ENCODE measurements around the gene PPP1R14D.
"Not testable (repeated sequence)": the region's sequence is repeated elsewhere in the genome, so short reads cannot be mapped to it uniquely, and the experiment has no call there.

PPP1R14D gene

GRCh38 chr15:40828447-40829036 lies at the start of gene PPP1R14D:
Gene PPP1R14D (minus strand): TSS chr15:40828708. CDS start chr15:40828641, 67 bp downstream.
- no peak for DNase-seq (ENCODE audit: low read depth in 2 of 2)

DNA sequence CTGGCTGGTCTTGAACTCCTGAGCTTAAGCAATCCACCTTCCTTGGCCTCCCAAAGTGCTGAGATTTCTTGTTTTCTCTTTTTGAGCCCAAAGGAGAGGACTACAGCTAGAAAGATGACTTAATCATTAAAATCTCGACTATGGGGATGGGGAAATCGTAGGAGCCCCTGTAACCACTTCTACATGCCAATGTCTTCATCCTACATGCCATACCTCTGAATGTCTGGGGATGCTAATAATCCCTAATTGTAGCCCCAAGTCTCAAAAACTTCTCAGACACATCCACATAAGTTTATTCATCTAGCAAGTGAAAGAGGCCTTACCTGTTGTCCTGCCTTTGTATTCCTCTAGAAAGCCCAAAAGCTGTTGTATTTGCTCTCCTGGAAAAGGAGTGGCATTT lies 49.2 kb upstream of the PPP1R14D start:
- DNase-seq (ENCODE audit: low read depth in 2 of 2) = no peak

DNA sequence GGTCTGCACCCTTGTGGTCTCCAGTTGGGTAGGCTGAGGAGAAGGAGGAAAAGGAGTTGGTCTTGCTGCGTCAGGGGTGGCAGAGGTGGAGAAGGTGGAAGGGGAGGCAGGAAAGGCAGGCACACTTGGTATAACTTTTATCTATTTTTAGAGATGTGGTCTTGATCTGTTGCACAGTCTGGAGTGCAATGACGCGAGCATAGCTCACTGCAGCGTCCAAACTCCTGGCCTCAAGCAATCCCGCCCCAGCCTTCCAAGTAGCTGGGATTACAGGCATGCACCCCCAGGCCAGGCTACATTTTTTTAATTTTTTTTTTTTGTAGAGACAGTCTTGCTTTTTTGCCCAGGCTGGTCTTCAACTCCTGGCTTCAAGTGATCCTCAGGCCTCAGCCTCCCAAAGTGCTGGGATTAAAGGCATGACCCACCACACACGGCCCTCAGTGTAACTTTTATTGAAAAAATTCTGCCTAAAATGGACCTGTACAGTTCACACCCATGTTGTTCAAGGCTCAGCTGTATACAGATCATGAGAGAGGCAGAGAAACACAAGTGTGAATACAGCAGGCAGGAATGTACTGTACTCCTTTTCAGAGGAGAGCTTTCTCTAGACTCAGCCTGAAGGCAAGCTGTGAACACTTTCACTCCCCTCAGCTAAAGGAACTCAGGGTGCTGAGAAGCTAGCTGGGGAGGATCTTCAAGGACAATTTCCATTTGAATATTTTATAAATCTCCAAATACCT lies 47.7 kb upstream of the PPP1R14D start:
- no peak for DNase-seq (ENCODE audit: low read depth in 2 of 2)

DNA sequence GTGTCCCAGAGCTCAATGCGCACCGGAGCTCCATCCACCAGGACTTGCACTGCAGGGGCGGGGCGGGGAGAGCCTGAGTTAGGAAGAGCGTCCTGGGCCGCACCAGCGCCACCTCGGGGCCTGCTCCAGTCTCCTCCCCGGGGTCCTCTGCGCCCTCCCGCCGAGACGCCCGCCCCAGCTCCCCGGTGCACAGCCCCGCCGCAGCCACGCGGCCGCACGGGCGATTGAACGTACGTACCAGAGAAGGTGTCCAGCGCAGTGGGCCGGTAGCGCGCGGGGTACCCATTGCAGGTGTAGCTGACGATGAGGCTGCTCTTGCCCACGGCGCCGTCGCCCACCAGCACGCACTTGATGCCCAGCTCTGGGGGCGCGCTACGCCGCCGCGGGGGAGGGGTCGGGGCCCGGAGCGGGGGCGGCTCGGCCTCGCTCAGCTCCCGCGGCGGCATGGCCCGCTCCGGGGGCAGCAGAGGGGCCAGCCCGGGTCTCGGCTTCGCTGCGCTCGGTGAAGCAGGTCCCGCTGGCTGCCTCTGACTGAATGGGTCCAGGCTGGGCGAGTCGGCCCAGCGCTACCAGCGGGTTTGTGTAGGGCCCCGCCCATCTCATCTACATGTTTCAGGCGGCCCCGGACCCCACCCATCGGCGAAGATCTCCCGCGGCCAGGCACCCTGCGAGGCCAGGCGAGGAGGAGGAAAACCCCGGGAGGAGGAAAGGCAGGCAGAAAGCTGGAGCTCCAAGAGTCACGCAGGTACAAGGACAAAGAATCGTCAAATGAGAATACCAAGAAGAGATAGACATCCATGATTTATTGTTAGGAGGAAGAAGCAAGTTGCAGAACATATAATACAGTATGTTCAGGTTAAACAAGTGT lies 45.4 kb upstream of the PPP1R14D start, which contains the start of gene RHOV:
Gene RHOV, minus strand, starts transcription at position 541 of the 868 bp plus-strand sequence. Its CDS starts 95 bp downstream, at position 446.
- peak; percentile 27 to 45 for DNase-seq (ENCODE audit: low read depth in 2 of 2)

- no peak for DNase-seq (ENCODE audit: low read depth in 2 of 2)
Measured at GRCh38 chr15:40872791-40873693, 44.5 kb upstream of the PPP1R14D start.

DNA sequence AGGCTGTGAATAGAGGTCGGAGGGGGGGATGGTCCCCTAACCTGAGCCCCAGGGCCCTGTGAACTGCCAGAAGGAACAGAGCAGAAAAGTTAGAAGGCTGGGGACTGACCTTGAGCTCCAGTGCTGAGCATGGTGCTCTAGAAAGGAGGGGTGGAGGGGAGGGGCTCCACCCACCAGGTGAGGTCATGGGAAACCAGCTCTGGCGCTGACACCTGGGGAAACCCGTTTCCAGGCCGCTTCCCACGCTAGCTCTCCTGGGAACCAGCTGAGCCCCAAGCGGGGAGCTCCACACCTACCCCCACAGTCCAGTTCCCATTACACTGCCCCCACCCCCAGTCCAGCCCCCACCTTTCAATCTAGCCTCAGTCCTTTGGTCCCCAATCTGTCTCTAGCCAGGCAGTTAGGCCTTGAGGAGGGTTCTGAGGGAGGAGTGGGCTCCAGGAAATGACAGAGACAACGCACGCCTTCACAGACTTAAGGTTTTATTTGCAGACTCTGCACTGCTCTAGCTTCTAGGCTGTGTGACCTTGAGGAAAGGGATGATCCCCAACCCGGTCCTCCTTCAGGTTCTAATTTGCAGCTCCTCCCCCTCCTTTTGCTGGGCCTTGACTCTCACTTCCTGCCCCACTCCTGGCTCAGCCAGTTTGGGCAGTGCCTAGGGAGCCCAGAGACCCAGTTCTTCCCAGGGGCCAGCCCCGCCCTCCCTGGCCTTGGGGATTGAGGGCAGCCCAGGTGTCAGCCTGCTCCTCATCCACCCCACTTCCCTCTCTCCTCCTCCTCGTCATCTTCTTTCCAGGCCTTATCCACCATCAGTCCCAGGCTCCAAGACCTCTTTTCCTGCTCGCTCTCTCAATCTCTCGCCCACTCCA lies 43.5 kb upstream of the PPP1R14D start:
- peak in 1 of 2 donors; percentile 43 for DNase-seq (ENCODE audit: low read depth in 2 of 2)

DNA sequence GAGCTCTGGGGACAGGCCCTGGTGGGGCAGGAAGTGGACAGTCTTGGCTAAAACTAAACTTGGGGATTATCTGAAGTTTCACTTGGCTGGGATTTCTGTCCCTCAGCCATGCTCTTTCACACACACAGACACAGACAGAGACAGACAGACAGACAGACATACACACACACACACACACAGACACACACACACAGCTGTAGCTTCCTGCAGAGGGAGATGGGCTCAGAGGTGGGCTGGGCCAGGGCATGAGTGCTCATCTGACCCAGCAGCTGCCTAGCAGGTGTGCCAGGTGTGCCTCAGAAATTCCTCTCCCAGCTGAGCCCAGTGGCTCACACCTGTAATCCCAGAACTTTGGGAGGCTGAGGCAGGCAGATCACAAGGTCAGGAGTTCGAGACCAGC lies 42.2 kb upstream of the PPP1R14D start:
- no peak for DNase-seq (ENCODE audit: low read depth in 2 of 2)

- DNase-seq (ENCODE audit: low read depth in 2 of 2) = no peak
Measured at GRCh38 chr15:40869686-40870085, 41.2 kb upstream of the PPP1R14D start.

- no peak for DNase-seq (ENCODE audit: low read depth in 2 of 2)
Measured at GRCh38 chr15:40867199-40867598, 38.7 kb upstream of the PPP1R14D start.

DNA sequence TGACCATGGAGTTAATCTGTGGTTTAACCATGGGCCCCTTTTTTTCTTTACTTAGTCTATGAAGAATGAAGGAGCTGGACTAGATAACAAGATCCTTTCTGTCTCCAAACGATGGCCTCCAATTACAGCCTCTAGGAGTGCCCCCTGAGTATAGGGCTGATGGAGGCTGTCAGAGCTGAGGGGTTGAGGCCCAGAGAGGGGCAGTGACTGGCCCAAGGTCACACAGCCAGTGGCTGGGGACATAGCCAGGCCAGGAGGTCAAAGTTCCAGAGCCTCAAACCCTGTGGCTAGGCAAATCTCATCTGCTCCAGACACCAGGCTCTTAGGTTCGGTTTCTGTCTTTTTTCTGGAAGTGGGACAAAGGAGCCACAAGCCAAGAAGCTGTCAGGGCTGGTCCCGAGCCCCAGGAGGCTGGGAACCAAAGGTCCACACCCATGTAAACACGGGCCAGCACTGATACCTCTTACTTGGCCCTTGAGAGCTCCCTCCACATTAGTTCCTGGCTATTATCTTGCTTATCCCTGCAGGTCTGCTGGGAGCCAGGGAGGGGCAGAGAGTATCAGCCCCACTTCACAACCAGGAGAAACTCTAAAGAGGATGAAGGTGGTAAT lies 35.3 kb upstream of the PPP1R14D start:
- no peak for DNase-seq (ENCODE audit: low read depth in 2 of 2)

DNA sequence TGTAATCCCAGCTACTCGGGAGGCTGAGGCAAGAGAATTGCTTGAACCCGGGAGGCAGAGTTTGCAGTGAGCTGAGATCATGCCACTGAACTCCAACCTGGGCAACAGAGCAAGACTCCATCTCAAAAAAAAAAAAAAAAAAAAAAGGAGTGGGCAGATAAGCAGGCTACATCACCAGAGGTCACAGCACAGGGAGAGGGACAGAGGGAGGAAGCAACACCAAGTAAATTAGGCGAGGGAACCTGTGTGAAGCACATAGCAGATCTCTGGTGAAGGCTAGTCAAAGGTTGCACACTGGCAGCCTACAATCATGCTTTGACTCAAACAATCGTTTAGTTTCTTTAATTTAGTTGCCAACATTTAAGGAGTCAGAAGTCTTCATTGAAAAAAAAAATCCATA lies 32.6 kb upstream of the PPP1R14D start:
- not testable (repeated sequence) for DNase-seq (ENCODE audit: low read depth in 2 of 2)

GRCh38 chr15:40859206-40859851 lies 30.8 kb upstream of the PPP1R14D start:
- DNase-seq (ENCODE audit: low read depth in 2 of 2) = peak; percentile 75 to 84

- DNase-seq (ENCODE audit: low read depth in 2 of 2) = no peak
Measured at GRCh38 chr15:40858706-40859105, 30.2 kb upstream of the PPP1R14D start.

GRCh38 chr15:40857601-40858341 lies 29.3 kb upstream of the PPP1R14D start:
- DNase-seq (ENCODE audit: low read depth in 2 of 2) = peak; percentile 72 to 79

DNA sequence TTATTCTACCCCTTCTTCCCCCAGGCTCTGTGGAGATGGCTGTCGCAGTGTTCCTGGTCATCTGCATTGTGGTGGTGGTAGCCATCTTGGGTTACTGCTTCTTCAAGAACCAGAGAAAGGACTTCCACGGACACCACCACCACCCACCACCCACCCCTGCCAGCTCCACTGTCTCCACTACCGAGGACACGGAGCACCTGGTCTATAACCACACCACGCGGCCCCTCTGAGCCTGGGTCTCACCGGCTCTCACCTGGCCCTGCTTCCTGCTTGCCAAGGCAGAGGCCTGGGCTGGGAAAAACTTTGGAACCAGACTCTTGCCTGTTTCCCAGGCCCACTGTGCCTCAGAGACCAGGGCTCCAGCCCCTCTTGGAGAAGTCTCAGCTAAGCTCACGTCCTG lies 28.2 kb upstream of the PPP1R14D start:
- no peak for DNase-seq (ENCODE audit: low read depth in 2 of 2)

DNA sequence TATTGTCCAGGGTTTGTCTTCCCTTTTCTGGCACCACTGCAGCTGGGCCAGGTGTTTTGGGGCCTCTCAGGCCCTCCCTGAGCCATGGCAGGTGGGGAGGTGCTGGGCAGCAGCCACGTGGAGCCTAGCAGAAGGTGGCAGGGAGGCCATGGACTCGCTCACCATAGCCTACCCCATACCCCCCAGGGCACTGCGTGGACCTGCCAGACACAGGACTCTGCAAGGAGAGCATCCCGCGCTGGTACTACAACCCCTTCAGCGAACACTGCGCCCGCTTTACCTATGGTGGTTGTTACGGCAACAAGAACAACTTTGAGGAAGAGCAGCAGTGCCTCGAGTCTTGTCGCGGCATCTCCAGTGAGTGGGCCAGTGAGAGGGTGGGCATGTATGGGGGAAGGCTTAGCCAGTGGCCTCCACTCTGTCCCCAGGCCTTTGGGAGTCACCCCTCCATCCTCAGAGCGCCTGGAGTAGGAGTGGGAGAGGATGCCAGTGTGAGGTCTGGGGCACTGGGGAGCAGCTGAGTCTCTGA lies 27.3 kb upstream of the PPP1R14D start:
- DNase-seq (ENCODE audit: low read depth in 2 of 2) = no peak

- no peak for DNase-seq (ENCODE audit: low read depth in 2 of 2)
Measured at GRCh38 chr15:40854161-40854560, 25.7 kb upstream of the PPP1R14D start.

GRCh38 chr15:40853241-40853890 lies 24.9 kb upstream of the PPP1R14D start:
- DNase-seq (ENCODE audit: low read depth in 2 of 2) = no peak
